K562 (cell line): ENCODE measurements around the gene SLC6A13. TPM values are rescaled to one million over a fixed set of nuclear protein-coding genes. Genes with fewer than 3 reads are reported as not detected.

ENCODE experiments used
- CHD7 ChIP-seq: fragments of 200-600 bp; sonication (generic); IDR thresholded peaks from one replicate; pipeline ENCODE4 v1.6.1; 2012; ENCODE audit warnings: mild to moderate bottlenecking, low read depth, low read length, inconsistent platforms
- FOXJ3 ChIP-seq: sonication (generic); formaldehyde crosslinking; IDR thresholded peaks from 2 replicates; pipeline ENCODE4 v1.4.0; 2020; ENCODE audit warnings: mild to moderate bottlenecking, missing genetic modification reagents
- FUS ChIP-seq: fragments of 200-400 bp; formaldehyde crosslinking; optimal IDR thresholded peaks from 2 replicates; pipeline ENCODE3; 2017; ENCODE audit warnings: low read depth, low read length
- GATA2 ChIP-seq: sonication (generic); formaldehyde crosslinking; IDR thresholded peaks from 2 replicates; pipeline ENCODE4 v1.4.0; 2020; ENCODE audit warnings: mild to moderate bottlenecking, missing genetic modification reagents
- NKRF ChIP-seq: fragments of 450-650 bp; IDR thresholded peaks from 2 replicates; pipeline ENCODE4 v1.6.1; 2016; ENCODE audit warnings: borderline replicate concordance
- ZNF436 ChIP-seq: fragments of 250-450, 450-650 bp; sonication (Bioruptor Pico); formaldehyde crosslinking; IDR thresholded peaks from 2 replicates; pipeline ENCODE4 v1.7.0; 2020; ENCODE audit warnings: mild to moderate bottlenecking
- ZNF445 ChIP-seq: fragments of 250-450 bp; sonication (Bioruptor Pico); IDR thresholded peaks from 2 replicates; pipeline ENCODE4 v1.4.0; 2020; ENCODE audit warnings: low read depth, mild to moderate bottlenecking, moderate library complexity
- ZNF511 ChIP-seq: sonication (generic); formaldehyde crosslinking; IDR thresholded peaks from 2 replicates; pipeline ENCODE4 v1.8.0; 2022; ENCODE audit warnings: mild to moderate bottlenecking, missing genetic modification reagents
- ZNF583 ChIP-seq: fragments of 250-450 bp; sonication (Bioruptor Pico); IDR thresholded peaks from 2 replicates; pipeline ENCODE4 v1.4.0; 2020
- polyA plus RNA-seq, 8 experiments: library from polyadenylated mRNA; depleted of rRNA in 4 of 8; stranded (reverse) in 5 of 8; unstranded in 3 of 8; fragments of >200 nt; fragmentation: Nextera tagmentation in 2 of 8; fragmentation: Illumina TruSeq in 1 of 8; extraction: Ambion mirVana in 2 of 8; extraction: Trizol in 1 of 8; gene quantifications; 2 replicates each; pipeline versions ENCODE4 v1.2.1 to v1.2.3, GENCODE V29; 2011 to 2014; ENCODE audit warnings: inconsistent platforms in 1 of 8, missing spikeins in 1 of 8
- total RNA-seq, 7 experiments: library from RNA; depleted of rRNA in 6 of 7; stranded (reverse); fragments of >200 nt in 6 of 7; fragmentation: Illumina TruSeq in 2 of 7; extraction: Trizol in 2 of 7; gene quantifications; 2 replicates each; pipeline versions ENCODE4 v1.2.1 to v1.2.3, GENCODE V29; 2011 to 2021; ENCODE audit warnings: low replicate concordance in 1 of 7

The SLC6A13 gene
- total and polyA plus RNA-seq, 9 of the 15 experiments (the other 6 are each of a cell fraction or from before 2014, with no cell fraction given) = 0.06 to 0.33 (median 0.22) TPM; not detected in 4

- TF ChIP-seq CHD7 (no peak), NKRF (no peak), FOXJ3 (no peak), ZNF583 (CRISPR knock-in tag) (no peak), ZNF511 (CRISPR knock-in tag) (no peak), GATA2 (CRISPR knock-in tag) (no peak), ZNF436 (CRISPR knock-in tag) (no peak), FUS (no peak), ZNF445 (CRISPR knock-in tag) (no peak)
Observed at GRCh38 chr12:269191-269590, 6.6 kb upstream of the SLC6A13 start (continued).
